GM18498 (cell line): ENCODE results near the gene UGT1A10.
"Not testable (repeated sequence)": the region's sequence is repeated elsewhere in the genome, so short reads cannot be mapped to it uniquely, and the experiment has no call there.

Source experiments
- ATAC-seq: cut with Tn5 transposase; IDR thresholded peaks from one replicate; pipeline ENCODE4 v1.9.1; 2021; ENCODE audit warnings: mild to moderate bottlenecking, moderate library complexity; ENCODE audit not compliant: unreplicated experiment

Gene UGT1A10

GRCh38 chr2:233655043-233655442, 18.8 kb downstream of the UGT1A10 start:
- ATAC-seq, result no peak

- not testable (repeated sequence) for ATAC-seq
These were observed 19.7 kb downstream of the UGT1A10 start for GRCh38 chr2:233655943-233656342.

GRCh38 chr2:233656443-233656842, 20.2 kb downstream of the UGT1A10 start:
- ATAC-seq, result no peak

- no peak for ATAC-seq
These were observed 22.4 kb downstream of the UGT1A10 start for GRCh38 chr2:233658610-233659009.

GRCh38 chr2:233663911-233664310, 27.7 kb downstream of the UGT1A10 start:
- no peak for ATAC-seq

GRCh38 chr2:233668605-233669260, 32.5 kb downstream of the UGT1A10 start:
- no peak for ATAC-seq

GRCh38 chr2:233671290-233672161, 35.3 kb downstream of the UGT1A10 start, which contains the start of gene UGT1A9:
TSS of gene UGT1A9 (plus strand) at chr2:233671898. CDS start at chr2:233671935, 37 bp downstream.
- no peak for ATAC-seq

DNA sequence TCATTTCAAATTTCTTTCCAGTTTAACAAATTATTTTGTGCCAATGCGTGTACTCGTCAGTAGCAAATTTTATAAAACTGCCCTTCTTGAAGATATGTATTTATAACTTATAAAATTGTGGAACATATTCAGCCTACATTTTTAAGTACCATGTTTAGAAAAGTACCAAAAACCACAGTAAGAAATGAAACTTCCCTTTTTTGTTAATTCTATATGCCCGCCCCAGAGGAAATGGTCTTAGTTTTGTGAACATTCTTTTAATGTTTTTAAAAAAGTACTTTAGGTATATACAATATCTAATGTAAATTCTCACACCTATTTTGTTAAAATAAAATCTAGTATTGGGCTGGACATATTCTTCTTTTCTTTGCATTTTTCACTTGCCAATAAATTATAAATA, 36.6 kb downstream of the UGT1A10 start:
- ATAC-seq, result no peak

DNA sequence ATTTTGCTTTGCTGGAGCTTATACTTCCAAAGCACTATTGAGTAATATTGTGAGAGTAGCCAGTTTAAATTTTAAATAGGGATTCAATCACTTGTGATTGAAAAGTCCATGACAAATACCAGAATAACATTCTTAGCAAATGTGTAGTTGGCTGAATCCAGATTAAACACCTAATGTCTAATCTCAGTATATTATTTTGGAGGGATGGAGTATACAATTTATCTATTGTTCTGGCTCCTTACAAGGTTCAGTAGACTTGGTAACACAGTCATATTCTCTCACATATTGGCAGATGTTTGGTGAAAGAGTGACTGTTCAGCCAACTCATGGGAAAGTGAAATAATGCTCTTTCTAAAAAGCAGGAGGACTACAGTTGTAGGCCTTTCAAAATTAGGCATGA, 37.6 kb downstream of the UGT1A10 start:
- no peak for ATAC-seq

- no peak for ATAC-seq
These were observed 38.1 kb downstream of the UGT1A10 start for GRCh38 chr2:233674314-233674713.

DNA sequence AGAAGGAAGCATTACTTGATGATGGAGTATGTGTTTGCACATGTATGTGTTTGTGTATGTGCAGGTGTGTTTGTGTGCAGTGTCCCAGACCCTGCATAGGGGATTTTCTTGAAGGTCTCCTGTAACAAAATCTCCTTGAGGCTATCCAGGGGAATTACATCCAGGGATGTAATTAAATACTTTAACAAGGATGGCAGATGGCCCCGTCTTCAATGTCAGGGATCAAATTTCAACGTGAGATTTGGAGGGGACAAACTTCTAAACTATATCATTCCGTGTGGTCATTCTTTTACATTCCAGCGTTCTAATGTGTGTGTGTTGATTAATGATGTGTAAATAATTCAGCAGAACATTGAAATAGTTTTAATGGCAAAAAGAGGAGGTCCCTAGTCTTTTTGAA, 38.7 kb downstream of the UGT1A10 start:
- ATAC-seq, result no peak

DNA sequence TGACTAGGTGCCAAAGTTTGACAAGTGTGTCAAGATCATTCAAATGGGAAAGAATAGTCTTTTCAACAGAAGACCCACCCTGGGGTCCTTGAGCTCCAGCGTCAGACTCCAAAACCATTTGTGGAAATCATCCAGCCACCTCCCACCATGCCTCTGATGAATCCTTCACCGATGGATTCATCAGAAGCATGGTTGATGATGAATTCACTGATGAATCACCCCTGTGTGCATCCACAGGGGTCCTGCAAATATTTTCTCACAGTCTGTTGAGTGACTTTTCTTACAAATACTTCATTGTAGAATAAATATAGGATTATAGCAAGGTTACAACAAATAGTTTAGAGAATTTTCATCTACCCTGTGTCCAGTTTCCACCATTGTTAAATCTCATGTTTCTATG, 39.8 kb downstream of the UGT1A10 start:
- no peak for ATAC-seq

DNA sequence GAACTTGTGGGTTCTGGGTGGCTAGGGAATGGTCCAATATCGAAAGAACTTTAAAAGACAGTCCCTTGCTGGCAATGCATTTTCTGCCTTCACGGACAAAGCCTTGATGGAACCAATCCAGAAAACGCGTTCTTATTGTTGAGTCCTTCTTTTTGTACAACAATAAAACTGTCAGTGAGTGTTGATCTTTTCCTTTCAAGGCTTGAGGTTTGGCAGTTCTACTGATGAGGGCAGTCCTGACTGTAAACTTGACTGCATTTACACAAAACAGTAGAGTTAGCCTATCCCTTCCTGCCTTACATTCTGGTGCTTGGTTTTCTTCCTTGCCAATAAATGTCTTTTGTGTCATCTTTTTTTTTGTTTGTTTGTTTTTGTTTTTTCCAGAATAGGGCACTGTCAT, 42.9 kb downstream of the UGT1A10 start:
- no peak for ATAC-seq

DNA sequence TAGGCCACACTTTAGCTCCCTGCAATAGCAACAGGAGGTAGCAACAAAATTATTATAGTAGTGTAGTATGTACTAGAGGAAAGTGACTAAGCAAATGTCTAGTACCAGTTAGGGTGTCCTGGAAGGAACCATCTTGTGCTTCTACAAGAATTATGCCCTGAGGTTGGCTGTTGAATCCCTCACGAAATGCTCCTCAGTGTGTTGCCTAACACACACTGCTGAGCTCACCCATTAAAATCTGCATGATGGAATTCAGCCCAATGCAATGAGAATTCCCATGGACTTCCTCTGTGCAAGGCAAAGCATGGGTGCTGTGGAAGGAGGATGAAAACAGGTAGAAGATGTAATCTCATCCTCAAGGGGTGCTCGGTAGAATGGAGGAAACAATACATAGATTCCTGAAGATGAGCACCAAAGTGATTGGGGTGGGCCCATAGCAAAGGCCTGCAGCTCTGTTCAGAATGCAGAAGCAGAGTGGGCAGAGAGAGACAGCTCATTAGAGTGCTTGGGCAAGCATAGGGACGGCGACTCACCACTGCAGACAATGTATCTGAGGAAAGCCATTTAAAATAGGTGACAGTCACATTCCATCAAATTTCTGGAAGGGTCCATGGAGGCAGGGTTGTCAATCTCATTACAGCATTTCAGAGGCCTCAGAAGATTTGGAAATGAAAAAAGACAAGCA, 44.3 kb downstream of the UGT1A10 start:
- no peak for ATAC-seq

GRCh38 chr2:233681521-233682099, 45.4 kb downstream of the UGT1A10 start, which contains the start of gene UGT1A7:
TSS of gene UGT1A7 (plus strand) at chr2:233681901. CDS start at chr2:233681938, 37 bp downstream.
- no peak for ATAC-seq

- no peak for ATAC-seq
These were observed 48.4 kb downstream of the UGT1A10 start for GRCh38 chr2:233684640-233685039.

DNA sequence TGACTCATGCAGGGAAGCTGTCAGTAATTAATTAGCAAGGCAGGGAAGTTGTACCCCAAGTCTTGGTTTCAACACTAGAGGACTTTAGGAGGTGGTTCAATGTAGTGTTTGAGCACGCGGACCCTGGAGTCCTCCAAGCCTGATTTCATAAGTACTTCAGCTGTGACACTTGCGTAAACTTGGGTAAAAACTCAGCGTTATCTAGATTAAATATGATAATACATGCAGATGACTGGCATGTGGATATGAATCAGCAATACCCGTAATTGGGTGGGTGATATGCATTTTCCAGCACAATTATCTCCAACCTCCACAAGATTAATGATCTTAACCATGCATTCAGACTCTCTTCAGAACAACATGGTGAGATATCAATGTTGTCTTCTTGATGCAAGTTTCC, 50.7 kb downstream of the UGT1A10 start:
- ATAC-seq, result no peak

DNA sequence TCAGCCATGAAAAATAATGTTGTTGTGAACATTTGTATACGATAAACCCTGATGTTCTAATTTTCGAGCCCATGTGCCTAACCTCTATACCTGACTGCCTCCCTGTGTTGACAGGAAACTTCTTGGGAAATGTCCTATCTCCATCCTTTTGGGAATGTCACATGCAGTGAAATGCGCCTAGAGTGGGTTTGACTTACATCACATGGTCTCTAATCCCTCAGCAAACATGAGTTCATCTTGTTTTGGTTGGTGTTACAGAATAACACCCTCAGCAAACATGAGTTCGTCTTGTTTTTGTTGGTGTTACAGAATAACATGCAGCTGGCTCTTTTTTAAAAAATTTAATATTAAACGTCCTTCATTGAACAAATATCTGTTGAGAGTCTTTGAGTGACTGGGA, 52.1 kb downstream of the UGT1A10 start:
- ATAC-seq, result no peak

DNA sequence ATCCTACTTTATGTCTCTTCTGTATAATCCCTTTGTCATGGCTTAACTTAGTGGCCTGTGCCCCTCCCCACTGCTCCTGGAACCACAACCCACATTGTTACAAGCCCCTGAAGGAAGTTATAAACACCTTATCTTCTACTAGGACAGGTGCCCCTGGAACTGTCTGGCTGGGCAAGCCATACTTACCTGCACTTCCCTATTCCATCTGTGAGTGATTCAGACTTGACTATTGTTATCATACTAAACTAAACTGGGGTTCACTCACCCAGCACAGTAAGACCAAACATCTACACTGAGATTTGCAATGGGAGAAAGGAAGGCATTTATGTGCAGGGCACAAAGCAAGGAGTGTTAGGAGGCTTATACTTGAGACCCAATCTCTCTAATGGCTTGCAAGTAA, 52.8 kb downstream of the UGT1A10 start:
- no peak for ATAC-seq

DNA sequence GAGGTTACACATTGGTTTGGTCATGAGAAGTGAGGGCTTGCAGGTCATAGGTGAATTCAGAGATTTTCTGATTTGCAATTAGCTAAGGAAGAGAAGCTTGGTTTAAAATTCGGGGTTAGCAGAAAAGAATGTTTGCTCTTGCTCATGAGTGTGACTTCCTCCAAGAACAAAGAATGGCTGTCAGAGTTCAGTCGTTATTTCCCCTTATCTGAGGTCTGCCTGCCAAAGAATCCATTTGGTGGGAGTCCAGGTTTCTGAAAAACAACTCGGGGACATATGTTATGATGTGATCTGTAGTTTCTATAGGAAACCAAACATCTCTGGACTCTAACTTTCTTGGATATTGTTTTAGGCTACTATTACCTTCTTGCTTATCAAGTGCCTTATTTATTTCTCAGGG, 53.3 kb downstream of the UGT1A10 start:
- ATAC-seq, result no peak

GRCh38 chr2:233690444-233690843, 54.2 kb downstream of the UGT1A10 start:
- no peak for ATAC-seq
